ENCODE results near the gene NOTO.

Gene NOTO

DNA sequence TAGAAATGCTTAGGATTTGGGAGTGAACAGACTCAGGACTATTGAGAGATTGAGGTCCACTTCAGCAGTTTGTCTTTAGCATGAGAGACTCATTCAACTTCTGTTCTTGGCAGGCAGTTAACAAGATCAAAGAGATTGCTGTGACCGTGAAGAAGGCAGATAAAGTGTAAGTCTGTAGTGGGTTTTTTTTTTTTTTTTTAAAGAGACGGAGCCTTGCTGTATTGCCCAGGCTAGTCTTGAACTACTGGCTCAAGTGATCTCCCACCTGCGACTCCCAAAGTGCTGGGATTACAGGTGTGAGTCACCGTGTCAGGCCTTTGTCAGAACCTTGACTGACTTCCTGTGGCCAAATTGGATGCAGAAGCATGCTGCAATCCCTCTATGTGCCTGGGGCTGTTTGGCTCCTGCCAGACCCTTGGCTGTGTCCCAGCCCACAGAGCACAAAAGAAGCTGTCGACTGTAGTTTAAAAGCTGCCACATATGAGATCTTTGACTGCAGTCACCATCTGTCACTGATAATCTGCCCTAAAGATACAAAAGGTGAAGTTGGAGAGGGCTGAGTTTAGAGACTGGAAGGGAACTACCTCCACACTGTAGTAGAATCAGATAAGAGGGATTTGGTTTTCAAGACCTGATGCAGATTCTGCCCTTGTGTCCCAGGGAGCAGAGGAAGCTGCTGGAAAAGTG is 41.7 kb downstream of the NOTO start:
- in situ Hi-C loops (cut with MboI; ENCODE audit: low pct_unique_long_range_greater_than_20kb, low sequenced_read_pairs, unreplicated experiment): no loop called here
- DNase-seq (ENCODE audit: low spot score): no peak
- TF ChIP-seq, protein P1, sequence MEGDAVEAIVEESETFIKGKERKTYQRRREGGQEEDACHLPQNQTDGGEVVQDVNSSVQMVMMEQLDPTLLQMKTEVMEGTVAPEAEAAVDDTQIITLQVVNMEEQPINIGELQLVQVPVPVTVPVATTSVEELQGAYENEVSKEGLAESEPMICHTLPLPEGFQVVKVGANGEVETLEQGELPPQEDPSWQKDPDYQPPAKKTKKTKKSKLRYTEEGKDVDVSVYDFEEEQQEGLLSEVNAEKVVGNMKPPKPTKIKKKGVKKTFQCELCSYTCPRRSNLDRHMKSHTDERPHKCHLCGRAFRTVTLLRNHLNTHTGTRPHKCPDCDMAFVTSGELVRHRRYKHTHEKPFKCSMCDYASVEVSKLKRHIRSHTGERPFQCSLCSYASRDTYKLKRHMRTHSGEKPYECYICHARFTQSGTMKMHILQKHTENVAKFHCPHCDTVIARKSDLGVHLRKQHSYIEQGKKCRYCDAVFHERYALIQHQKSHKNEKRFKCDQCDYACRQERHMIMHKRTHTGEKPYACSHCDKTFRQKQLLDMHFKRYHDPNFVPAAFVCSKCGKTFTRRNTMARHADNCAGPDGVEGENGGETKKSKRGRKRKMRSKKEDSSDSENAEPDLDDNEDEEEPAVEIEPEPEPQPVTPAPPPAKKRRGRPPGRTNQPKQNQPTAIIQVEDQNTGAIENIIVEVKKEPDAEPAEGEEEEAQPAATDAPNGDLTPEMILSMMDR (IDR thresholded peaks at IDR 0.05; ENCODE audit: extremely low read depth, insufficient read depth, missing control alignments): no peak

DNA sequence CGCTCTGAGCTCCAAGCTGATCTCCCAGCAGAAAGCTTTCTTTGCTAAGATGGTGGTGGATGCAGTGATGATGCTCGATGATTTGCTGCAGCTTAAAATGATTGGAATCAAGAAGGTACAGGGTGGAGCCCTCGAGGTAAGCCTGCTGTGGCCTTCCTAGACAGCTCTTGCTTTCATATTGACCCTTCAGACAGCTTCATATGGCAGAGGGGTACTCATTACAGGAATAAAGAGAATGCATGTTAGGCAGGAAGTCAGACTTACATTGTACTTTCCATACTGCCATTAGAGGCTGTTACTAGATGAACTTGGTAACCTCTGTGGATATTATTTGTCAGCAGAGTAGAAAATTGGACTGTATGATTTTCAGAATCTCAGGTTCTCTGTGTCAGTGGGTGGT is 42.2 kb downstream of the NOTO start:
- in situ Hi-C loops (cut with MboI; ENCODE audit: low pct_unique_long_range_greater_than_20kb, low sequenced_read_pairs, unreplicated experiment): no loop called here
- DNase-seq (ENCODE audit: low spot score): no peak
- TF ChIP-seq, protein P1 (IDR thresholded peaks at IDR 0.05; ENCODE audit: extremely low read depth, insufficient read depth, missing control alignments): no peak

DNA sequence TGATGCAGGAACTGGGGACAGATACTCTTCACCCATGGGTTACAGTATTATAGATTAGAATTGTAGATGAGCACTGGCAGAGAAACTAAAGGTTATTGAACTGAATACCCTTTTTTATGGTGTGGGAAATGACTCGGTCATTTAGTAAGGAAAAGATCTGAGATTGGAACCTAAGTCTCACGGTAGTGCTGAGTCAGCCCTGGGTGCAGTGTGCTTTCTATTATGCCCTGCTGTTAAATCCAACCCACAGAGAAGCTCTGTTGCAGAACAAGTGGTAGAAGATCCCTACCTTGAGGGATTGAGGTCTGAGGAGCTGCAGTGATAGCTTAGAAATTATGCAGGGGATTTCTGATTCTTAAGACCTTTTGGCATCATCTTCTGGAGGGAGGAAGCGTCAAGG is 44.5 kb downstream of the NOTO start:
- no peak for DNase-seq (ENCODE audit: low spot score)
- in situ Hi-C loops (cut with MboI; ENCODE audit: low pct_unique_long_range_greater_than_20kb, low sequenced_read_pairs, unreplicated experiment): no loop called here
- TF ChIP-seq, protein P1 (IDR thresholded peaks at IDR 0.05; ENCODE audit: extremely low read depth, insufficient read depth, missing control alignments): no peak

DNA sequence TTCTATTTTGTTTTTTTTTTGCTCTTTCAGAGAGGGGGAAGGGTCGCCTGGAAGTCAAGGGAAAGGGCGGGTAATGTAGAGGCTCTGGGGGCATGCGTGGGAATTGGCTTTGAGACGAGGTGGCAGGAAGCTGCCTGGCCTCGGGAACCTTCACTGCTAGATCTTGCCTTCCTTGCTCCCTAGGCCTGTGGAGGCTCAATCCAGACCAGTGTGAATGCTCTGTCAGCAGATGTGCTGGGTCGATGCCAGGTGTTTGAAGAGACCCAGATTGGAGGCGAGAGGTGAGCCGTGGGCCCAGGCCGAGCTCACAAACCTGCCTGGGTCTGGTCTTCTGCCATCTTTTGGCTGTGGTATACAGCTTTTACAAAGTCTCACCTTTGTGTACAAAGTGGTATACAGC is 47.3 kb downstream of the NOTO start:
- TF ChIP-seq, protein P1 (IDR thresholded peaks at IDR 0.05; ENCODE audit: extremely low read depth, insufficient read depth, missing control alignments): no peak
- DNase-seq (ENCODE audit: low spot score): no peak
- in situ Hi-C loops (cut with MboI; ENCODE audit: low pct_unique_long_range_greater_than_20kb, low sequenced_read_pairs, unreplicated experiment): no loop called here

DNA sequence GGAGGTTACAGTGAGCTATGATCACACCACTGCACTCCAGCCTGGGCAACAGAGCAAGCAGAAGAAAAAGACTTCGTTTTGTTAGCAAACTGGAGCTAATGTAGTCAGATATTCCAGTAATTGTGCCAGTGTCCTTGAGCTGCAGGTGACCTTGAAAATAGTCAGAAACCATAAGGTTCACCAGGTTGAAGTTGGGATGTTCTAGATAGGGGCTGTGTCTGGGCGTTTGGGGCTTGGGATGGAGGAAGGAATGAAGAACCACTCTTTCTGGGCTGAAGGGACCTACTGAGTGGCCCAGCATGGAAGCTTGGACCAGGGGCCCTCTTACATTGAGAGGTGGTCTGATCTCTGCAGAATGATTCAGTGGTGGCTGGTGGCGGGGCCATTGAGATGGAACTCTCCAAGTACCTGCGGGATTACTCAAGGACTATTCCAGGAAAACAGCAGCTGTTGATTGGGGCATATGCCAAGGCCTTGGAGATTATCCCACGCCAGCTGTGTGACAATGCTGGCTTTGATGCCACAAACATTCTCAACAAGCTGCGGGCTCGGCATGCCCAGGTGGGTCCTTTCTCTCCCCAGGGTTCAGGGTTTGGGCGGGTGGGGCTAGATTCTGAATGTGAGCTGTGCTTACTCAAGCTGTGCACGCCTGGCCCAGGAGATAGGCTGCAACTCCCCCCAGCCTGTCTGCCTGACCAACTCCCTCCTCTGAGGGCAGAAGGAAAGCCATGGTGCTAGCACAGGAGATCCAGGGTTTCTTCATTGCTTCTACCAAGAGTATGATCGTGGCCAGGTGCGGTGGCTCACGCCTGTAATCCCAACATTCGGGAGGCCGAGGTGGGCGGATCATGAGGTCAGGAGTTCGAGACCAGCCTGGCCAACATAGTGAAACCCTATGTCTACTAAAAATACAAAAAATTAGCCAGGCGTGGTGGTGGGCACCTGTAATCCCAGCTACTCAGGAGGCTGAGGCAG is 48.8 kb downstream of the NOTO start:
- in situ Hi-C loops (cut with MboI; ENCODE audit: low pct_unique_long_range_greater_than_20kb, low sequenced_read_pairs, unreplicated experiment): no loop called here
- TF ChIP-seq, protein P1 (IDR thresholded peaks at IDR 0.05; ENCODE audit: extremely low read depth, insufficient read depth, missing control alignments): no peak
- no peak for DNase-seq (ENCODE audit: low spot score)

DNA sequence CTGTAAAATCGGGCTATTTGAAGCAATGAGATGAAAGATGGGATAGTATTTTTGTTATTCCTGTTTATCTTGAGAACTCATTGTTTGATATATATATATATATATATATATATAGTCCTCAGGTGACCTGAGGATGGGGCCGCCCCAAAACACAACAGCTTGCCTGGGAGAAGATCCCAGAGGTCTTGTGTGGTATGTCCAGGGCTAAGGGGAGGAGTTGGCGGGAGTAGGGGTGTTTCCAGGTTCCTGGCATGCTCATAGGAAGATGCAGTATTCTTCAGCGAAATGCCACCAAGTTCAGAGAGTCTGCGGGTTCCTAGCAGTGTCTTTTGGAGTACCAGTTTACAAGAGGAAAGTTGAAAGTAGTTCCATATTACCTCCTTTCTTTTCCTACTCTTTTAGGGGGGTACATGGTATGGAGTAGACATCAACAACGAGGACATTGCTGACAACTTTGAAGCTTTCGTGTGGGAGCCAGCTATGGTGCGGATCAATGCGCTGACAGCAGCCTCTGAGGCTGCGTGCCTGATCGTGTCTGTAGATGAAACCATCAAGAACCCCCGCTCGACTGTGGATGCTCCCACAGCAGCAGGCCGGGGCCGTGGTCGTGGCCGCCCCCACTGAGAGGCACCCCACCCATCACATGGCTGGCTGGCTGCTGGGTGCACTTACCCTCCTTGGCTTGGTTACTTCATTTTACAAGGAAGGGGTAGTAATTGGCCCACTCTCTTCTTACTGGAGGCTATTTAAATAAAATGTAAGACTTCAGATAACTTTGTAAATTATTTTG is 50.1 kb downstream of the NOTO start:
- TF ChIP-seq, protein P1 (IDR thresholded peaks at IDR 0.05; ENCODE audit: extremely low read depth, insufficient read depth, missing control alignments): no peak
- DNase-seq (ENCODE audit: low spot score): no peak
- in situ Hi-C loops (cut with MboI; ENCODE audit: low pct_unique_long_range_greater_than_20kb, low sequenced_read_pairs, unreplicated experiment): no loop called here

All from GM13977 (cell line).